NB4 (cell line): ENCODE results near the gene NYNRIN.

ENCODE experiments used
- DNase-seq: peaks from one replicate; pipeline ENCODE4 v3.0.0; 2010; ENCODE audit warnings: low read depth
- H3K4me3 ChIP-seq: one replicate; pipeline ENCODE4 v1.5.1; 2011; ENCODE audit warnings: mild to moderate bottlenecking, low read depth, low read length, moderate library complexity
- CTCF ChIP-seq: IDR thresholded peaks from one replicate; pipeline ENCODE4 v1.5.1; 2012; ENCODE audit warnings: low read depth, low read length
- MAX ChIP-seq: IDR thresholded peaks from 2 replicates; pipeline ENCODE4 v1.6.1; 2011; ENCODE audit warnings: low read depth, low read length
- MYC ChIP-seq: IDR thresholded peaks from 2 replicates; pipeline ENCODE4 v1.6.1; 2011; ENCODE audit warnings: low read depth, low read length
- POLR2A ChIP-seq: IDR thresholded peaks from 2 replicates; pipeline ENCODE4 v1.6.1; 2011; ENCODE audit warnings: mild to moderate bottlenecking; ENCODE audit not compliant: insufficient read length; ENCODE audit errors: extremely low read depth

The NYNRIN gene

GRCh38 chr14:24364841-24365240 is 34.0 kb upstream of the NYNRIN start:
- DNase-seq = no peak
- no peak overlapping the region for H3K4me3 ChIP-seq
- TF ChIP-seq CTCF (no peak), POLR2A (no peak), MAX (no peak), MYC (no peak)

GRCh38 chr14:24365600-24366412 is 33.0 kb upstream of the NYNRIN start:
- DNase-seq = peak; percentile 94
- H3K4me3 ChIP-seq = peak overlapping the region; percentile 34

DNA sequence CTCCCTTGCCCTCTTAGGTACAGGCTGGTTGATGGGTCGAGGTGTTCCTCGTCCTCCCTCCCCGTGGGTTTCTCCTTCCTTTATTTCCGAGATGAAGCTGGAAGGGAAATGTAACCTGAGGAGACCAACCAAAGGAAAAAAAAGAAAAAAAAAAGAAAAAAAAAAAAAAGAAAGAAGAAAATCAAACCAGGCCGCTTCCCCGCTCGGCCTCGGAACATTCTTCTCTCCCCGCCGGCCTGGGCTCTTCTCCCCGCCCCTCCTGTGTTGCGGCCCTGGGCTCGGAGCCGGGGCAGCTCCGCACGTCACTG is 32.4 kb upstream of the NYNRIN start:
- H3K4me3 ChIP-seq = peak overlapping the region; percentile 34
- DNase-seq = no peak
- TF ChIP-seq POLR2A = no peak

More at GRCh38 chr14:24365600-24366412, 33.0 kb upstream of the NYNRIN start:
- TF ChIP-seq CTCF (peak; percentile 87), MYC (peak; percentile 44; the same call in 1 of the 2 replicates), MAX (no peak)

- TF ChIP-seq MYC (peak; percentile 16; the same call in 1 of the 2 replicates), POLR2A (peak; percentile 49), MAX (no peak), CTCF (no peak)
- peak overlapping the region; percentile 42 for H3K4me3 ChIP-seq
- DNase-seq = peak; percentile 89
Measured at GRCh38 chr14:24366721-24367513, 31.9 kb upstream of the NYNRIN start.

DNA sequence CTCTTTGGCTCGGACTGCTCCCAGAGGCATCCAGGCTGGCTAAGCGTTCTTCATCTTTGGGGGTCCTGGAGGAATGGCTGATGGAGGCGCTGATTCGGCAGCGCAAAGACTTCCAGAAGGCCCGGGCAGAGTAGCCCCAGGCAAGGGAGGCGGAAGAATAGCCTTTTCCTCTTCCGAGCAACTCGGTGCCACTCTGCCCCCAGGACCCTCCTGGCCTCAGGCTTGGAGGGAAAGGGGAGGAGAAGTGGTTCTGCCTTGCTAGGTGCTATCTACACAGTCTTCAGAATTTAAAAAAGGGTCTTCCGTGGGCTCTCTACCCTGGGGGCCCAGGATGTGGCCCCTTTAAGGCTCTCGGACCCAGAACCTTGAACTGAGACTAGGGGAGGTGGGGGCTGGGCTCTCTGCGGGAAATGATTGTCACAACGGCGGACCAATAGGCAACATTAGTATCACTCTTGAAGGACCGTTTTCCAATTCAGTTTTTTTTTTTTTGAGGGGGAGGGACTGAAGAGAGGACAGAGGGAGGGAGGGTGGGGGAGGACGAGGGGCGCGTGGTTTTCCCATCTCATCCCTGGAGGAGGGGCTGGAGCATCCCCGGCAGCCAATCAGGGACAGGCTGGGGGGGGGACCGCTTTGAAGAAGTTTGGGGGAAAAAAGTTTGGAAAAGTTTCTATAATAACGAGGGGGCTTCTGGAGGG is 31.1 kb upstream of the NYNRIN start, which contains the start of gene NFATC4:
NFATC4 (plus strand) TSS at position 671 of the 698 bp plus-strand sequence. CDS start 157 bp downstream, outside the sequence.
- peak within 1 kb of the TSS; percentile 42 for H3K4me3 ChIP-seq
- no peak for TF ChIP-seq MAX
- TF ChIP-seq MYC = no peak
- no peak for TF ChIP-seq CTCF
- peak; percentile 7 for TF ChIP-seq POLR2A
- peak; percentile 69 for DNase-seq

- TF ChIP-seq MAX = no peak
- TF ChIP-seq MYC = no peak
- no peak for TF ChIP-seq CTCF
- TF ChIP-seq POLR2A = no peak
- H3K4me3 ChIP-seq = peak overlapping the region; percentile 11
- no peak for DNase-seq
Measured at GRCh38 chr14:24368212-24368561, 30.6 kb upstream of the NYNRIN start.
